ENCODE measurements around the gene MAP4K1. TPM values are rescaled to one million over a fixed set of nuclear protein-coding genes. Genes with fewer than 3 reads are reported as not detected.
"Not testable (repeated sequence)": the region's sequence is repeated elsewhere in the genome, so short reads cannot be mapped to it uniquely, and the experiment has no call there.

The MAP4K1 gene
- total RNA-seq, 1 donor from 2014 or later = 11.4 TPM

DNA sequence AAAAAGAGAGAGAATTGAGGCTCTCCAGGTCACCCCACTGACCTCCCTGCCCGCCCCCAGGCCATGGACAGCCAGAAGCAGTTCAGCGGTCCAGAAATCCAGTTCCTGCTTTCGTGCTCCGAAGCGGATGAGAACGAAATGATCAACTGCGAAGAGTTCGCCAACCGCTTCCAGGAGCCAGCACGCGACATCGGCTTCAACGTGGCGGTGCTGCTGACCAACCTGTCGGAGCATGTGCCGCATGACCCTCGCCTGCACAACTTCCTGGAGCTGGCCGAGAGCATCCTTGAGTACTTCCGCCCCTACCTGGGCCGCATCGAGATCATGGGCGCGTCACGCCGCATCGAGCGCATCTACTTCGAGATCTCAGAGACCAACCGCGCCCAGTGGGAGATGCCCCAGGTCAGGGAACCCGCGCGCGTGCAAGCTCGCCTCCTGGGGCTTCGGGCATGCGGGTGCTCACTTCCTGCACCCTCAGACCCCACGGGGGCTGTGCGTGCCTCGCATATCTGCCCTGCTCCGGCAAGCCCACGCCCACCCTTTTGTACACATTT lies 56.6 kb downstream of the MAP4K1 start:
- H3K27me3 ChIP-seq (ENCODE audit: low read depth) = peaks cover 20% of the 10 kb centered on the region
- ATAC-seq = no peak
- H3K9me3 ChIP-seq = no peaks in the 10 kb centered on the region
- H3K27ac ChIP-seq = no peak overlapping the region
- DNase-seq = peak; percentile 45
- no peak overlapping the region for H3K4me3 ChIP-seq
- peaks cover 4% of the 10 kb centered on the region for H3K4me1 ChIP-seq
- intact Hi-C loops (cut with DNase I) = no loop called here
- no peaks in the 10 kb centered on the region for H3K36me3 ChIP-seq
- no peak for TF ChIP-seq CTCF (IDR thresholded peaks at IDR 0.05)

DNA sequence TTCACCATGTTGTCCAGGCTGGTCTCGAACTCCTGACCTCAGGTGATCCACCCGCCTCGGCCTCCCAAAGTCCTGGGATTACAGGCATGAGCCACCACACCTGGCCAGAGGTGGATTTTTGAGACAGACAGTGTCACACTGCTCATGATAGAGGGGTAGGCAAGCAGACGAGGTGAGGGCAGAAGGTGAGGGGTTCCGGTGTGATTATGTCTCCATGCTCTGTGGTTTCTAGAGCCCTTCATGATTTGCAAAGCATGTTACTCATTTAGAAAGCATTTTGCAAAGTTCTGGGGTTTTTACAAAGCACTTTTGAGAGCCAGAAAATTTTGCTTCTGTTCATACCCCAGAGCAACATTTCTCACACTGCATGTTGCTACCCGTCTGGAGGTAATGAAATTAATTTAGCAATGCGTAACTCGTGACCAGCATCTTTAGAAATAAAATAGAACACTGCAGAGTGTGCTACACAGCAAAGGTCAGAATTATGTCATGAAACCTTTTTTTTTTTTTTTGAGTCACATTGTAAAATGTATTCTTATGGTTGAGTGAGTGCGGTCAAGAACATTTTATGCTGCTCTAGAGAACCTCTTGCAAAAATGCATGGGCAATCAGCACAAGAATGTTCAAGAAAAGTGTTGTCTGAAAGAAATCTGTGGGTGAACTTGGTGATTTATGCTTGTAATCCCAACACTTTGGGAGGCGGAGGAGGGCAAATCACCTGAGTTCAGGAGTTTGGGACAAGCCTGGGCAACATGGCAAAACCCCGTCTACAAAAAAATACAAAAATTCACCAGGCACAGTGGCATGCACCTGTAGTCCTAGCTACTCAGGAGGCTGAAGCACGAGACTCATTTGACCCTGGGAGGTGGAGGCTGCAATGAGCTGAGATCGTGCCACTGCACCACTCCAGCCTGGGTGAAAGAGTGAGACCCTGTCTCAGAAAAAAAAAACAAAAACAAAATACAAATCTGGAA lies 58.0 kb downstream of the MAP4K1 start:
- DNase-seq = peak; percentile 4
- Histone ChIP-seq H3K27me3 (ENCODE audit: low read depth) (peaks cover 14% of the 10 kb centered on the region), H3K9me3 (no peaks in the 10 kb centered on the region), H3K4me3 (no peak overlapping the region), H3K27ac (no peak overlapping the region), H3K4me1 (no peaks in the 10 kb centered on the region), H3K36me3 (no peaks in the 10 kb centered on the region)
- intact Hi-C loops (cut with DNase I) = no loop called here
- ATAC-seq = peak; percentile 29 to 36
- no peak for TF ChIP-seq CTCF (IDR thresholded peaks at IDR 0.05)

GRCh38 chr19:38558933-38559332 lies 58.8 kb downstream of the MAP4K1 start:
- ATAC-seq; H3K9me3 ChIP-seq; H3K4me1 ChIP-seq; H3K27ac ChIP-seq; intact Hi-C loops (cut with DNase I); H3K4me3 ChIP-seq; H3K27me3 ChIP-seq (ENCODE audit: low read depth); H3K36me3 ChIP-seq: not testable (repeated sequence)
- DNase-seq = peak; percentile 7

GRCh38 chr19:38557205-38557799 lies 60.5 kb downstream of the MAP4K1 start:
- Histone ChIP-seq H3K27ac (no peak overlapping the region), H3K9me3 (no peaks in the 10 kb centered on the region), H3K27me3 (ENCODE audit: low read depth) (no peaks in the 10 kb centered on the region), H3K36me3 (no peaks in the 10 kb centered on the region), H3K4me3 (no peak overlapping the region), H3K4me1 (no peaks in the 10 kb centered on the region)
- DNase-seq (peak; percentile 64), ATAC-seq (peak; percentile 75 to 82)
- TF ChIP-seq CTCF (IDR thresholded peaks at IDR 0.05) = no peak
- intact Hi-C loops (cut with DNase I) = no loop called here

- intact Hi-C loops (cut with DNase I) = no loop called here
- no peak for TF ChIP-seq CTCF (IDR thresholded peaks at IDR 0.05)
- DNase-seq = no peak
These were observed 61.1 kb downstream of the MAP4K1 start for GRCh38 chr19:38556521-38557174.

More at GRCh38 chr19:38556521-38557174, 61.1 kb downstream of the MAP4K1 start:
- Histone ChIP-seq H3K27me3 (ENCODE audit: low read depth) (no peaks in the 10 kb centered on the region), H3K27ac (no peak overlapping the region), H3K4me3 (no peak overlapping the region), H3K9me3 (no peaks in the 10 kb centered on the region), H3K4me1 (no peaks in the 10 kb centered on the region), H3K36me3 (no peaks in the 10 kb centered on the region)
- ATAC-seq = peak in 1 of 2 donors; percentile 46
